H1 (cell line): Measurements from ENCODE around the gene GRM1.
"Not testable (repeated sequence)": the region's sequence is repeated elsewhere in the genome, so short reads cannot be mapped to it uniquely, and the experiment has no call there.

ENCODE experiments used
- CTCF ChIP-seq, 3 experiments: IDR thresholded peaks; 1 replicate in 2 of 3; 2 replicates in 1 of 3; pipeline versions ENCODE4 v1.5.1 to v1.6.1; 2011; ENCODE audit warnings: low read length in 3 of 3, mild to moderate bottlenecking in 3 of 3, inconsistent platforms in 2 of 3, low read depth in 1 of 3, moderate library complexity in 1 of 3; ENCODE audit not compliant: insufficient read depth in 1 of 3; ENCODE audit errors: control extremely low read depth in 1 of 3
- EZH2 ChIP-seq: fragments of 200-600 bp; sonication (generic); IDR thresholded peaks from 2 replicates; pipeline ENCODE4 v1.7.1; 2012; ENCODE audit warnings: low read depth, mild to moderate bottlenecking, moderate library complexity, low read length, inconsistent platforms; ENCODE audit not compliant: severe bottlenecking
- RXRA ChIP-seq: IDR thresholded peaks from 2 replicates; pipeline ENCODE4 v1.6.1; 2011; ENCODE audit warnings: low read depth, mild to moderate bottlenecking, low read length, moderate library complexity; ENCODE audit not compliant: insufficient read depth
- SUZ12 ChIP-seq: fragments of 200-600 bp; sonication (generic); IDR thresholded peaks from 2 replicates; pipeline ENCODE4 v1.6.1; 2012; ENCODE audit warnings: mild to moderate bottlenecking, inconsistent platforms, low read length, moderate library complexity, mixed read lengths

GRCh38 chr6:146243646-146244045 is 214.8 kb downstream of the GRM1 start:
- not testable (repeated sequence) for TF ChIP-seq SUZ12; CTCF (IDR thresholded peaks at IDR 0.05; ENCODE audit: control extremely low read depth in 1 of 3, insufficient read depth in 1 of 3, low read depth in 1 of 3, low read length in 3 of 3); RXRA; EZH2
